Head of caudate nucleus (tissue), 42 donors: Measurements from ENCODE around the gene C3orf20.
"Not testable (repeated sequence)": the region's sequence is repeated elsewhere in the genome, so short reads cannot be mapped to it uniquely, and the experiment has no call there.

Experiments
- DNase-seq, 42 donors: peaks; one replicate each; pipeline versions ENCODE4 v3.0.0 to v3.0.0-alpha.2; 2020 to 2021; ENCODE audit warnings: mixed read lengths in 7 of 42
- intact Hi-C: fragments of 100-400 bp; cut with DNase I; formaldehyde crosslinking; loops from one replicate; pipeline ENCODE4 v1.15.0; 2022

C3orf20 gene

DNA sequence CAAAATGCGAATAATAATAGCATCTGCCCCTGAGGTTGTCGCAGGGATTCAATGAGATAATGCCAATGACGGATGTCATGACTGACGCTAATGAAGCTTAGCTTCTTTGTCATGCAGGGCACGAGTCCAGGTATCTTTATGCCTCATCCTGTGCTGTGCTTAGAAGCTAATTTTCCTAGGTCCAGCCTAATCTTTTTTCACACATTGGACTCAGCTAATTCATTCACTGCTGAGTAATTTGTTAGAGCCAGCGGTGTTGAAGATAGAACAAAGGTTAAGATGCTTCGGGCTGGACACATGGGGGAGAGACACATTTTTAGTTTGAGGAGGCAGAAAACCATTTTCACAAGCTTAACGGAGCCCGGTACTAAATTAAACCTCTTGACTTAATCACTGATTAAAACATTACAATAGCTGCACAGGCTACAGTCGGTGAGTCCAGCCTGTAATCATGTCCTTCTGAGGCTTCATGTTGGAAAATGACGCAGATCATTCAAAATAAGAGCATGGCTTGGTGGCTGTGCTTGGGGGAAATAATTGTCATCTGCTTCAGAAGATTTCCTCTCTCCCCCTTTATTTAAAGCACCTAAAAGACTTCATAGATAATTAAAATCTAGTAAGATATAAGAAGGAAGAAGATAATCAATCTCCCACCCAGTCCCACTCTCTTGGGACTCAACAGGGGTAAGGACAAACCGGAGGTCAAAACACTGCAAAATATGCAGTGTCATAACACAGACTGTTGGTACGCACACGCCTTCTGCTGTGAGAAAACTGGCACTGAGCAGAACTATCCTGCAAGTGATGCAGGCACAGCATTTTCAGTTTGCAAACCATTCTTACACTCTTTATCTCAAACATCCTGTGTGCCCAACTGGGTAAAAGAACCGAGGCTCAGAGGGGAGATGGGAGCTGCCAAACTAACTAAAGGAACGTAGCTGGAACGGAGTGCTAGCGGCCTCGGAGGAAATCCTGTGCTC is 26.7 kb upstream of the C3orf20 start:
- no peak for DNase-seq
- intact Hi-C loops: no loop called here

- intact Hi-C loops: no loop called here
- DNase-seq: no peak
Measured at GRCh38 chr3:14649466-14649865, 25.5 kb upstream of the C3orf20 start.

GRCh38 chr3:14650193-14650592 is 24.7 kb upstream of the C3orf20 start:
- intact Hi-C loops: loop anchor here (10.0 kb wide), 3 partner anchors 295 to 525 kb away; partner anchors contain the start of genes CHCHD4, MRPS25, NR2C2 and TMEM43
- DNase-seq: no peak

- peak; percentile 85 to 99 (median 96) for DNase-seq
- intact Hi-C loops: loop anchor here (10.0 kb wide), 3 partner anchors 293 to 527 kb away; partner anchors contain the start of genes CHCHD4, MRPS25, NR2C2 and TMEM43
Measured at GRCh38 chr3:14651440-14652251, 23.3 kb upstream of the C3orf20 start, which contains the start of gene CCDC174. CCDC174 (plus strand) TSS chr3:14651762; CDS start chr3:14651837, 75 bp downstream.

DNA sequence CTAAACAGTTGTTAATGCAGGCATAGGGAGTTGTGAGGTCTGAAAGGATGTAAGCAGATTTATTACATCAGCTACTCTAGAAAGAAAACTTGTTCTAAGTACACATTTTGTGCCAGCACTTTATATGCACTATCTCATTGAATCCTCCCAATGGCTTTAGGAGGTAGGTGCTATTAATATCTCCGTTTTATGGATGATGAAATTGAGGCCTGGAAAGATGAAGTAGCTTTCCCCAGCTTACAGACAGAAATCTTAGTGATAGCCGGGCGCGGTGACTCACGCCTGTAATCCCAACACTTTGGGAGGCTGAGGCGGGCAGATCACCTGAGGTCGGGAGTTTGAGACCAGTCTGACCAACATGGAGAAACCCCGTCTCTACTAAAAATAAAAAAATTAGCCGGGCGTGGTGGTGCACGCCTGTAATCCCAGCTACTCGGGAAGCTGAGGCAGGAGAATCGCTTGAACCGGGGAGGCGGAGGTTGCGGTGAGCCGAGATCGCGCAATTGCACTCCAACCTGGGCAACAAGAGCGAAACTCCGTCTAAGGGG is 22.5 kb upstream of the C3orf20 start:
- intact Hi-C loops: loop anchor here (10.0 kb wide), 3 partner anchors 292 to 528 kb away; partner anchors contain the start of genes CHCHD4, MRPS25, NR2C2 and TMEM43
- DNase-seq: not testable (repeated sequence)

DNA sequence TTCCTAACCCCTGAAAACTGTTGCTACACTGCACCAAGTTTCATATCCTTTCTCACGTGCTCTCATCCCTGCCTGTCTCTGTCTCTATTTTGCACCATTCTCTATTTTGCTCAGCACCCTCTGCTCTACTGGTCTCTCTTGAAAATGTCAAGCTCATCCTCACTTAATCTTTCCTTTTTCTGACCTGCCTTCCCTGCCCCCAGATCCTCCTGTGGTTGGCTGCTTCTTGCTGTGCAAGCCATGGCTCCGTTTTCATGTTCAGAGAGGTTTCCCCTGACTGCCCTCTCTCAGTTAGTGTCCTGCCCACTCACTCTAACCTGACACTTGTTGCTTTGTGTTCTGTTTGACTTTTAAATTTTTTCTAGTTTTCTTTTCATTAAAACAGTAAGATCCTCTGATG is 17.4 kb upstream of the C3orf20 start:
- intact Hi-C loops: loop anchor here (10.0 kb wide), 3 partner anchors 287 to 533 kb away; partner anchors contain the start of genes CHCHD4, MRPS25, NR2C2 and TMEM43
- DNase-seq: no peak

GRCh38 chr3:14658978-14659377 is 16.0 kb upstream of the C3orf20 start:
- intact Hi-C loops: loop anchor here (10.0 kb wide), 3 partner anchors 286 to 534 kb away; partner anchors contain the start of genes CHCHD4, MRPS25, NR2C2 and TMEM43
- no peak for DNase-seq

DNA sequence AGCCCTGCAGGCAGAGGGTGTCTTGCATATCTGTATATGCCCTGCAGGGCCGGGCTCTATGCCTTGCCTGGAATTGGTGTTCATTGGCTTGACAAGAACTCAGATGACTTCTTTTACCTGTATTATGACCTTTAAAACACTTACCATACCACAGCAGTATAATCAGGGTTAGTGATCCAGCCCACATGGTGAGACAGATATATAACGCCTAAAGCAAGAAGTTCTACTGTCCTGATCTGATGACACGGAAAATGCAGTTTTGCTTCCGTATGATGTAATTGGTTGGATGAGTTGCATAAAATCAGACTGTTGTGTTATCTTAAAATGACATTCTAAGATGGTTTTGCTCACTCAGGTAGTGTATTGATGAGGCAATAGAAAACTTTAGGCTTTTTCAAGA is 14.0 kb upstream of the C3orf20 start:
- no peak for DNase-seq
- intact Hi-C loops: no loop called here

DNA sequence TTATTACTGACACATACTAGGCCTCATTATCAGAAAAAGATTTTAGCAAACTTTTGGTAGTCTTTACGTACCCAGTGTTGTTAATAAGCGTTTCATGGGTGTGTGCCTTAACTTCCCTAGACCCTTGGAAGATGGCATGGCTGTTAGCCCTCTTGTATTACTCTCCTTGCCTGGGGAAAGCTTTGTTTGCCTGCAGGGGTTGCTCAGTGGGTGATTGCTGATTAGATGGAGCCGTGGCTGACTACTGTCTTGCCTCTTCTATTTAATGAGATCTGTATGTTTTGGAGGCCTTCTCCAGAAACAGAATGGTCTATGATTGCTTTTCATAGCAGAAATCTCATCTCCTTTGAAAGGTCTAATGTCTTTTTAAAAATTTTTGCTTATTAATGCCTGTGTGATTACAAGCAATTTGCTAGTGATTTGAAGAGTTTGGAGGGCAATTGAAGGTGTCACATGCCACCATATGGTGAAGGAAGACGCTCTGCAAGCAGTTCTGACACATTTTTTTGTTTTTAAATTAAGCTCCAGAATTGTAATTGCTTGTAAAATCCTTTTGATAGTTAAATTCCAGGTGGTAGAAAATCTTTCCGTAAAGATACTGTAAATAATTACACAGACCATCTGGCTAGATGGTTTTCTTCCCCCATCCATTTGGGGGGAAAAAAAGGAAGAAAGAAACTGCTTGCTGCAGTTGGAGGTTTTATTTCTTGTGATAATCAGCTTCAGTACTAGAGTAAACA is 11.4 kb upstream of the C3orf20 start:
- intact Hi-C loops: no loop called here
- no peak for DNase-seq

GRCh38 chr3:14664170-14664569 is 10.8 kb upstream of the C3orf20 start:
- intact Hi-C loops: no loop called here
- DNase-seq: no peak

DNA sequence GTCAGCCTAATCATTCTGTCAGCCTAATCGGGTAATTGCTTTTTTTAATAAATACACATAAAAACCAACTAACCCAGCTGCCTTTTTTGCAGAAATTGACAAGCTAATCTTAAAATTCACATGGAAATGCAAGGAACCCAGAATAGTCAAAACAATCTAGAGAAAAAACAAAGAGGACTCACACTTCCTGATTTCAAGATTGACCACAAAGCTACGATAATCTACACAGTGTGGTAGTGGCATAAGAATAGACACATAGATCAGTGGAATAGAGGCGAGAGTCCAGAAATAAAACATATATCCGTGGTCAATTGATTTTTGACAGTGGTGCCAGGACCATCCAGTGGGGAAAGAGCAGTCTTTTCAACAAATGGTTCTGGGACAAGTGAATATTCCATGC is 2.4 kb upstream of the C3orf20 start:
- intact Hi-C loops: loop anchor here (5.0 kb wide), 1 partner anchor 250 kb away; no protein-coding TSS in a partner anchor

DNA sequence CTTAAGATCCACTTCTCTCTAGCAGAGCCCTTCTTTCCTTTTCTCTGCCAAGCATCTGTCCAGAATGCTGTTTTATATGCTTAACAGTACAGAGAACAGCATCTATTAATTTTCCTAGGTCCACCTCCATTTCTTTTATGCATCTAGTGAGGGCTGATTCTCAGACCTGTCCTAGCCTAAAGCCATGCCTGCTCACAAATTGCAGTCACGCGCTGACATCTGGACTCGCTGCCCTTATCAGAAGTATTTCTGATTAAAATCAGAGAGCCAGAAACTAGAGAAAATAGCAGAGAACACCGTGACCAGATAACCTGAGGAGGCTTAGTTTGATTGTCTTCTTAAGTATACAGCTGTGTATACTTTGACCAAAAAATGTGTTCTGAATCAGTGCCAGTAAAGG is 1.9 kb downstream of the C3orf20 start:
- intact Hi-C loops: no loop called here
- no peak for DNase-seq

More for the DNA sequence above, 2.4 kb upstream of the C3orf20 start:
- no peak for DNase-seq

- intact Hi-C loops: no loop called here
- DNase-seq: no peak
Measured at GRCh38 chr3:14678015-14678503, 3.1 kb downstream of the C3orf20 start.

DNA sequence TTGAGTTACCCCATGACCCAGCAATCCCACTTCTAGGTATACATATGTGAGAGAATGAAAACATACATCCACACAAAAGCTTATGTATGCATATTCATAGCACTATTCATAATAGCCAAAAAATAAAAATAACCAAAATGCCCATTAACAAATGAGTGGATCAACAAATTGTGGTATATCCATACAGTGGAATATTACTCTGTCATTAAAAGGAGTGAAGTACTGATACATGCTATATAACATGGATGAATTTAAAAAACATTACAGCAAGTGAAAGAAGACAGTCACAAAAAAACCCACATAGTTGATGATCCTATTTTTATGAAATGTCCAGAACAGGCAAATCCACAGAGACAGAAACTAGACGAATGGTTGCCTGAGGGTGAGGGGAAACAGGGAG is 5.2 kb downstream of the C3orf20 start:
- intact Hi-C loops: no loop called here

GRCh38 chr3:14680716-14681115 is 5.8 kb downstream of the C3orf20 start:
- intact Hi-C loops: no loop called here
- DNase-seq: peak in 11 of 42 donors; percentile 6 to 59 (median 34)

More for the DNA sequence above, 5.2 kb downstream of the C3orf20 start:
- no peak for DNase-seq

DNA sequence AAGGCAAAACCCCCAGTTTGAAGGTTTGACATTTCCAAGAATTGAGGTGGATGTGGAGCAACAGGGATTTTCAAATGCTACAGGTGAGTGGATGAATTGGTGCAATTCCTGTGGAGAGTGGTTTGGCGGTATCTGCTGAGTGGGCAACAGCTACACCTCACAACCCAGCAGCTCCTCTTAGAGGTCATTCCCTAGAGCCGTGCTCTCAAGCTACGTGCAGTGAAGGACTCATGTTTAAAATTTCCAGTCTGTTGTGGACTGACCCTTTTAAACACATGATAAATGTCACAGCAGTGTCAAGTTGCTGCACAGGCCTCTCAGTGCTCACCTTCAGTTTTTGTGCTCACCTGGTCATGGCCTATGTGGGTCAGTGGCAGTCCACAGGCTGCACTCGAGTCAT is 9.5 kb downstream of the C3orf20 start:
- DNase-seq: peak in 1 of 42 donors; percentile 10
- intact Hi-C loops: no loop called here

GRCh38 chr3:14685179-14685578 is 10.2 kb downstream of the C3orf20 start:
- DNase-seq: no peak
- intact Hi-C loops: no loop called here

DNA sequence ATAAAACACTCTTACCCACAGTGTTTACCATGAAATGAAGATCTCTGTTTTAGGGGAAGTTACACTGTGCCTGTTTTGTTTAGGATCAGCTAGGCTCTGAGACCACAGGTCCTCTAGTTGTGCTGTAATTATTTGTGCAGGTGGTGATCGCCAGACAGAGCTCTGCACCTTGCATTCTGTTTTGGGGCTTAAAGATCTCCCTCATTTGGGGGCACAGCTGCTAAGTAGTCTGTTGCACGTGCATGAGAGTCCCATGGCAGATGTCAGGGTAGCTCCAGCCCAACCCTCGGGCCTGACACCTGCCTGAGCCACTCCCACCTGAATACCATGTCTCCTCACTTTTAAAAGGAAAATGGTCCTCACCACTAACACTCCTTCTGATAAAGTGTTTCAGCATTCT is 12.4 kb downstream of the C3orf20 start:
- intact Hi-C loops: no loop called here
- DNase-seq: no peak
